ENCODE results near the gene EFCAB13. TPM values are rescaled to one million over a fixed set of nuclear protein-coding genes. Genes with fewer than 3 reads are reported as not detected.

EFCAB13 gene, protein sequence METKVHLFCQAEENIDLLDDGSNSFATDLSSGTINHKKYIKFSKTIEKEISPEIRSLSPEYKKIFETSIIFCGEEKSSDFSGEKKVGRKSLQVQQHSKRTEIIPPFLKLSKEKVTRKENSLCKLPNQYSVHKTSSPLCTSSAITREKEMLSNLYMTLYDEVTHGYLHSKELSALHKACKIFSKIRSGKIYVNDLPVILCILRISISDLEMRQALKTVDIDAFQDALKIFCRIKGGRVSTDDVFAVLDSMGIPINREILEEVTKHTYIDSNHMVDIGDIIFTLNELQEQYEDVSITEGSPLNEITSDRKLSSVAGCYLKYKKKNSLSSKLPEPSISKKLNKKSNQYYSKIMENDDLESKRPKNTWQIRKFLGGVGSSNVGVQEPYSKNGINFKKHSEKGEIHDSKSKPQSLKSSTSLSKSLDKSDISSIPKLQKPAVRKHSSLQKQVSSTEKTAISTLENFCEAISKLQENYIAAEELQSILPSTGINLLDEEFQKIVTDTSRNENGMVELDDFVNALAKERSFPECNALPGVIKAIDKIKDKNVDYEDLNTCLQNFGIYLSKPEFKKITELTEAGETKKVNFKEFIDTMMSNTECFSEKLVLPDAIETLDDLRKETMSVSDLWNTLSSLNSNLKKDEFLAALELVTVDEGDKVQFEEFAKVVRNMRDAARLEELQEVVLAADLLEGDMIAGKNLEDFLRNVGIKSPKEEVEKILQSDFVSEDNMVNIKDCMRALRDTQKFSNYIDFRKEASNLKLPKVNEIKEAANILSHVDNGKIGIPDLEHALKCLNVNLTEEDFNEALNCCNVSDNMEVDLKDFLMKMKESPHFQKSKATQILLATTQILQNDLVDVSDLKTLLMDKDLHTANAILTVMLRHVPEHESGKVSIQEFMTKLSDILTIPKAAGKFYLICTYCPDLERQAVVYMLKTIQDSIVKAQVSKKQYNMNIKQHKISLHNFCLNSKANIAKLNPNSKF
- 15.4 TPM for total RNA-seq

DNA sequence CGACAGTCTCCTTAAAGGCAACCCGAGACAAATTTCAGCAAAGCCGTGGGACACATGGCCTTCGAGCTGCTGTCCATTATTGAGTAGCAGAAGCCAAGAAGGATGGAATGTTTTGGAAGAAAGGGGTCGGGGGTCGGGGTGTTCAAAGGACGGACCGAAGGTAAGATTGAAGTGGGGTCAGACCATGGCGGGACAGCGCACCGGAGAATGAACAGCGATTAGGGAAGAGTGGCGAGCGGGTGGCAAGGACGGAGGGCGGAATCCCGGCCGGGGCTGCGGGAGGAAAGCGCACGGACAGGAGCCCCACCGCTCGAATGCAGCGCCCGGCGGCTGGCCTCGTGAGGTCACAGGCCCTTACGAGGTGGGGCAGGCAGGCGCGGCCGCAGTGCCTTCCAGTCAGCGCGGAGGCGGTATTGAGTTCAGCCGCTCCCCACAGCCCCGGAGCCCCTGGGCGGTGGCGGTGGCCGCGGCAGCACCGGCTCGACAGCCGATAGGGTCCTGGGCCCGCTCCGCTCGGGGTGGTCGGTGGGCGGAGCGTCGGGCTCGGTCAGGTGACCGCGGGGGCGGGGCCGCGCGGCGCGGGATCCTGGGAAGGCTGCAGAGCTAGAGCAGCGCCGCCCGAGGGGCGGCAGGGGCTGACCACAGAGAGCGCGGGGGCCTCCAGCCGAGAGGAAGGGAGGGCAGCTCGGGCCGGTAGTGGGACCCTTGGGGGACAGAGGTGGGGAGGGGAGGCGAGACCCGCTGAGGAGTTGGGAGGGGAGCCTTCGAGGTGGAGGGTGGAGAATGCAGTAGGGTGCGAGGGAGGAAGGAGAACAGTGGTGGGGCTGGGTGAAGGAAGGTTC lies at the start of gene EFCAB13:
EFCAB13 (plus strand) TSS at position 574 of the 842 bp plus-strand sequence. CDS start 4,399 bp downstream, outside the sequence.
- DNase-seq (ENCODE audit: low spot score) = peak; percentile 87

DNA sequence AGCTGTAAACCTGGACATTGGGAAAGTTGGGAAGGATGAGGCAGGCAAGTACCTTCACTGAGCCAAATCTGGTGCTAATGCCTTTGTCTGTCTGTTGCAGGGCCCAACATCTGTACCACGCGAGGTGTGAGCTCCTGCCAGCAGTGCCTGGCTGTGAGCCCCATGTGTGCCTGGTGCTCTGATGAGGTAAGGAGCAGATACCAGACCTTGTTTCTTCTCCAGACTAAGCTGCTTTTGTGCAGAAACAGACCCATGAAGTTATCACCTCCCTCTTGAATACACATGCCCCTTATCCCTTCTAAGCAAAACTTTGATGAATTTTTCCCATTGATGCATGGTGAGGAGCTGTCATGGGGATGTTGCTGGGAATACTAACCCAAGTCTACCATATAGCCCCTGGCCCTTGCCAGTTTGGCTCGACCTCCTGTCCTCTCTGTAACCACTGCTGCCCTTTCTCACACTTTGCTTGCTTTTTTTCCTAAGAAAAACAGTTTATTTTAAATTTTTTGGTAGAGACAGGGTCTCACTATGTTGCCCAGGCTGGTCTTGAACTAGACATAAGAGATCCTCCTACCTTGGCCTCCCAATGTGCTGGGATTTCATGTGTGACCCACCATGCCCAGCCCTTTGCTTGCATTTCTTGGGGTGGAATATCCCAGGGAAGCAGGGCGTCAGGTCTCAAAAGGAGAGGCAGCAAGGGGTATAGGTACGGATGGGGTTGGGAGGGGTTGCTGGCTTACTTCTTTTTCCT lies 49.3 kb upstream of the EFCAB13 start:
- no peak for DNase-seq (ENCODE audit: low spot score)

DNA sequence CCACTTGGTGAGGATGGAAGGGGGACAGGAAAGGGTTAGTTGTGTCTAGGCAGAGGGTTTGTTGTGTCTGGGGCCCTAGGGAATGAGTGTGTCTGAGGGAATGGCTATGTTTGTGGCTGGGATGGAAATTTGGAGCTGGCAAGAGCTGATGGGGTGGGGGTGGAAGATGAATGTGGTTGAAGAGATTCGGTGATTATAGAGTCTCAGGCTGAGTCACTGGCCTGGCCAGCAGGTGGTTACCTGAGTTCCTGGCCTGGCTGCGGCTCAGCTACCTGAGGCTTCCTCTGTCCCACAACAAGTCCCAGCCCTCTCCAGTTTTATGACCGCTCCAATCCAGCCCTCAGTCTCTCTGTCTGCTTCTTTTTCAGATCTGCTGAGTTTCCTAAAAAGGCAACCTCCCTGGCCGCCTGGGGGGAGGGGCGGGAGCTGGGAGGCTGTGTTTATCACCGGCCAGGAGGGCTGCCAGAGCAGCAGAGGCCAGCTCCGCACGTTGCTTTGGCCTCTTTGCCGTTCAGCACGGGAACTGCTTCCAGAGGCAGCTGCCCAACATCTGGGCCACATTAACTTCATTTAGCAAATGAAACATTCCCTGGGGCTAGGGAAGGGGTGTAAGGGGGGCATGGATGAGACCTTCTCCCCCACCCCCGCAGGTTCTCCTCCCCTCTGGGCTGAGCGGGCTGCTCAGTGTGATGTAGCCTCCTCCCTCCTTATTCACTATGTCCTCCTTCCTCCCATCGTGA lies 48.3 kb upstream of the EFCAB13 start:
- peak; percentile 87 for DNase-seq (ENCODE audit: low spot score)

DNA sequence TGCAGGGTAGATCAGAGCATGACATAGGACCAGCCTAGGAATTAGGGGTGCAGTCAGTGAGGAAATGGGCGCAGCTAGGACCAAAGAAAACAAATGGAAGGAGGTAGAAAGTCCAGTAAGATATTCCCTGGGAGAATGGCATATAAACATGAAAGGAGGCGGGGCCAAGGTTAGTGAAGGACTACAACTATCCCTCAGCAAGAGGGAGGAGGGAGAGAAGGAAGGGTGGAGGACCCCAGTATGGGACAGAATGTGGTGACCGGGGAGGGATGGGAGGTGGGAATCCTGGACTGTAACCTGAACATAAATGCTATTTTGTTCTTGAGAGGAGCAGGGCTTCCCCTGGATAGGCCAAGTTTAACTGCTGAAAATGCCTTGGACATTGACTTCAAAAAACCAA lies 47.3 kb upstream of the EFCAB13 start:
- DNase-seq (ENCODE audit: low spot score) = no peak

DNA sequence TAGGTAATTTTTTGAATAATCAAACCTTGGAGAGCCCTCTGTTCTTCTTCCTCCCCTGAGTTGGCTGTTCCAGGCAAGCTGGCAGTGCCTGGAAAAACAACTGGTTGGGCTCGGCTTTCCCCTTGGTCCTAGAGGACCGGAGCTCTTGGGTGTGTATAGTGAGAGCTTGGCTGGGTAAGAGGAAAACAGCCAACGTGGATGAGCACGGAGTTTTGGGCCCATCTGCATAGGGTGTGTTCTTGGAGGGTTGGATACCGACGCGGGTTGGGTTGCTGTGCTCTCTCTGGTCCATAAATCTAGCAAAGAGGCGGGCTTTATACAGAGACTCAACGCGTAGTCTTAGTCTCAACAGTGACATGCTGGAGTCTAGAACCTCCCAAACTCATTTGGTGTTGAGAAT lies 46.9 kb upstream of the EFCAB13 start:
- DNase-seq (ENCODE audit: low spot score) = peak; percentile 71

DNA sequence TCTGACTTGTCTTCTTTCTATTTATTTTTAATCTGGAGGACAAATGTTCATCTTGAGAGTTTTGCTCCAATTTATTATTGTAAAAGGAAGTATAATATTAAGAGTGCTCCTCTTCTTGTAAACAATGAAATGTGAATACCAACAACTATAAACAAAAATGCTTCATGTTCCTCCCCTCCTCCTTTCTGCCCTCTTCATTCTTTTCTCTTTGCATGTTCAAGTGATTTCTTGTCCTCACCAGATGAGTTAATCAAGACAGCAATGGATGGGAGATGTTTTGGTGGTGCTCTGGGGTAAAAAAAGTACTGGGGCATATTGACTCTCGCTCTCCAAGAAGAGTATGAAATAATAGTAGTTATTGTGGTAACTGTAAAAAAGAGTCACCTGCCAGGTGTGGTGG lies 45.8 kb upstream of the EFCAB13 start:
- DNase-seq (ENCODE audit: low spot score) = no peak

DNA sequence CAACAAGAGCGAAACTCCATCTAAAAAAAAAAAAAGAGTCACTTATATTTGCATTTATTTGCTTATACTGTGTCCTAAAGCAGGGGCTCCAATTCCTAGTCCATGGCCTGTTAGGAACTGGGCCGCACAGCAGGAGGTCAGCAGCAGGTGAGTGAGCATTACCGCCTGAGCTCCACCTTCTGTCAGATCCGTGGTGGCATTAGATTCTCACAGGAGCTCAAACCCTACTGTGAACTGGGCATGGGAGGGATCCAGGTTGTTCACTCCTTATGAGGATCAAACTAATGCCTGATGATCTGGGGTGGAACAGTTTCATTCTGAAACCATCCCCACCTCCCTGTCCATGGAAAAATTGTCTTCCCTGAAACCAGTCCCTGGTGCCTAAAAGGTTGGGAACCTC lies 45.2 kb upstream of the EFCAB13 start:
- DNase-seq (ENCODE audit: low spot score) = no peak

DNA sequence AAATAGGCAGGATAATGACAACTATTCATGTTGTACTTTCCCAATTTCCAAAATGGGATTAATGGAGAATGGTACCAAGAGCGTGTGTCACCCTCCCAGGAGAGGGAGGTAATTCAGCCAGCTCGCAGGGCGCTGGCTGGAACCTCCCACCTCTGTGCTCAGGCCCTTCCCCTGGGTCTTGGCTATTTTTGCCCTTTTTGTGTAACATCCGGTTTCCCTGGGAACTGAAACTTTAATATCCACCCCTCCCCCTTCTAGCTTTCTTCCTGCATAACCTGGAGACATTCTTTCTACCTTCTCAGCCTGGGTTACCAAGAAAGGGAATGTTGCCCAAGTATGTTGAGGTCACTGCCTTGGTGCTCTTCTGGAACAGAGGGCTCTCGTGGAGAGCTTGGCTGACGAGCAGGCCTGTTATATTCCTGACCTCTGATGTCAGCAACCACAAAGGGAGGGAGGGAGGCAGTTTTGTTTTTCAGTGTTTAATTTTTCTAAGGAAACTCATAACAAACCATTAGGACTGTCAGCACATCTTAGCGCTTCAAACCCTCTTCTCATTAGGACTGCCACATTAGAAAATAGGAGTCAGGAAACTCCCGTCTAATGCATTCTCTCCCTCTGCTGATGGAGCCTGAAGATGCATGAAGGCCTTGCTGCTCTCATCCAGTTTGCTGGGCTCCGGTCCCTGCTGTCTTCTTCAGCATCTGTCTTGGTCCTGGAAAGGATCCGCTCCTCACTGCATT lies 44.5 kb upstream of the EFCAB13 start:
- peak; percentile 67 for DNase-seq (ENCODE audit: low spot score)

DNA sequence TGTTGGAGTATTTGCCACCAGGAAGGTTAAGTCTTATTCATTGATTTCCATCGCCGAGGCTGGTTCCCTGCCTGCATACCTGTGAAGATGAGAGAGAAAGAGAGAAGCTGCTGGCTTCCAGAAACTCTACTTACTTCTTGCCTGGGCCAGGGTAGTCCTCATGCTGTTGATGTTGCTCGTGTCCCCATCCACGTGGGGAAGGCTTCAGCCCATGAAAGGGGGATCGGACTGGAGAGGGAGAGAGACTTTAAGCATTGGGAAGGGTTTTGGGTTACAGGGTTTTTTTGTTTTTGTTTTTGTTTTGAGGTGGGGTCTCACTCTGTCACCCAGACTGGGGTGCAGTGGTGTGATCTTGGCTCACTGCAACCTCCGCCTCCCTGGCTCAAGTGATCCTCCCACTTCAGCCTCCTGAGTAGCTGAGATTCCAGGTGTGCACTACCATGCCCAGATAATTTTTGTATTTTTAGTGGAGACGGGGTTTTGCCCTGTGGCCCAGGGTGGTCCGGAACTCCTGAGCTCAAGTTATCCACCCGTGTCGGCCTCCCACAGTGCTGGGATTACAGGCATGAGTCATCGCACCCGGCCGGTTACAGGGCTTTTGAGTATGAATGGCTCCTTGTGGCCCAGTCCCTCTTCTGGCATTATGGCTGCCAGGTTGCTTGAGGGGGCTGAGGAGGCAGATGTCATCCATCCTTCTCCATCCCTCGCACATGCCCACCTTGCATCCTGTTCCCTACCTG lies 43.5 kb upstream of the EFCAB13 start:
- no peak for DNase-seq (ENCODE audit: low spot score)

DNA sequence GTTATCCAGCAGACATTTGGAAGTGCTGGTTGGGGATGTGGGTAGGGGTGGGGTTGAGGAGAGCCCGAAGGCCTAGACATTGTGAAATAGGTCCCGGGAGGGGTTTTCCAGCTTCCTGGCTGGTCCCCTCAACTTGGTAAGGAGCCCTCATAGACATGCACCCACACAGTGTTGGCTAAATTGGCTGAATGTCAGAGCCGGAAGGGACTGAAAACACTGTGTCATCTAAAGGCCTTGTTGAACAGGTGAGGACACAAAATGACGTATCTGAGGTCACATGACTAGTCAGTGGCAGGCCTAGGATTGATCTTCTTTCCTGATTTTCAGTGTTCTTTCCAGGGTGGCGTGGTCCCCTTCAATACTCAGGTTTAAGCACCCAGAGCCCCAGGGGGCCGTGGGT lies 42.5 kb upstream of the EFCAB13 start:
- DNase-seq (ENCODE audit: low spot score) = no peak

DNA sequence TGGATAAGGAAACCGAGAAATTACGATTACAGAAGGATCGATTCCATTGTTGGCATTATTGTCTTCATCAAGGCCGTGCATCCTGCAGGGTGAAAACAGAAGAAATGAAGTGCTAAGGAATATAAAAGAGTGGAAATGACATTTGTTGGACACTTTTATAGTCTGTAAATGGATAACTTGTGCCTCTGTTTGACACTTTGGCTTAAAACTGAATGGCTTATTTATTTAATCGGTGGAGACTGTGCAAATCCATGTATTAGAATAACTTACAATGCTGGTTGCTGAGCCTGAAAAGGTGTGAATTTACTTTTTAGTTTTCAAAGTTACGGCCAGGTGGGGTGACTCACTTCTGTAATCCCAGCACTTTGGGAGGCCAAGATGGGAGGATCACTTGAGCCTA lies 38.8 kb upstream of the EFCAB13 start:
- DNase-seq (ENCODE audit: low spot score) = no peak

DNA sequence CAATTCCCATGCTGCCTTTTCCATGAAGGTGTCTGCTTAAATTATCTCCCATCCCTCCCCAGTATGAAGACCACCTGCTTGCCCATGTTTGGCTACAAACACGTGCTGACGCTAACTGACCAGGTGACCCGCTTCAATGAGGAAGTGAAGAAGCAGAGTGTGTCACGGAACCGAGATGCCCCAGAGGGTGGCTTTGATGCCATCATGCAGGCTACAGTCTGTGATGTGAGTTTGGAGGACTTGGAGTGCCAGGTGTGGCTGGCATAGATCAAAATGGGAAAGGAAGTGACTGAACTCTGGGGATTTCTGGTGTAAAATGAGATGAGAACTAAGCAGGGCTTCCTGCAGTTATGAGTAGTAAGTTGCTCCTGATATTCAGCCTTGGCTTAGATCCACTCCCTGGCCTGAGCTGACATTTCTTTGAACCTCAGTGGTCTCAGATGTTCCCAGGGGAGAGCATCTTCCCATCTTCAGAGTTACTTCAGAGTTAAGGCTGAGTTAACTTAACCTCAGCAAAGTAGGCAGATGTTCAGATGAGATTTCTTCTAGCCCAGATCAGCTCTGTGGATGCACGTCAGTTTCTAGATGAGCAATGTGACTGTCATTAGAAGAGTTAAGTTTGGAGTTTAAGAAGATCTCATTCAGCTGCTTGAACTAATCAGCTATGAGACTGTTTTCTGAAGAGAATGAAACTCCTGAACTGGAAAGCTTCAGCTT lies 37.4 kb upstream of the EFCAB13 start:
- no peak for DNase-seq (ENCODE audit: low spot score)

DNA sequence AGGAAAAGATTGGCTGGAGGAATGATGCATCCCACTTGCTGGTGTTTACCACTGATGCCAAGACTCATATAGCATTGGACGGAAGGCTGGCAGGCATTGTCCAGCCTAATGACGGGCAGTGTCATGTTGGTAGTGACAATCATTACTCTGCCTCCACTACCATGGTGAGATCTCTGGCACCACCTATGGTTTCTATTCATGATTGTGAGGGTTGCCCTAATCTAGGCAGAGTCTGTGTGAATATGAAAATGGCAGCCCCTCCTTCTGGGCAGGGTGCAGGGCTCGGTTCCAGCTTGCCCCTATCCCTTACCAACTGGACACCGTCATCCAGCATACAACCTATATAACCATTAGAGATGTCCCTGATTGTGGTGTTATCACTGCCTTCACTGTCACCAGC lies 36.7 kb upstream of the EFCAB13 start:
- no peak for DNase-seq (ENCODE audit: low spot score)

DNA sequence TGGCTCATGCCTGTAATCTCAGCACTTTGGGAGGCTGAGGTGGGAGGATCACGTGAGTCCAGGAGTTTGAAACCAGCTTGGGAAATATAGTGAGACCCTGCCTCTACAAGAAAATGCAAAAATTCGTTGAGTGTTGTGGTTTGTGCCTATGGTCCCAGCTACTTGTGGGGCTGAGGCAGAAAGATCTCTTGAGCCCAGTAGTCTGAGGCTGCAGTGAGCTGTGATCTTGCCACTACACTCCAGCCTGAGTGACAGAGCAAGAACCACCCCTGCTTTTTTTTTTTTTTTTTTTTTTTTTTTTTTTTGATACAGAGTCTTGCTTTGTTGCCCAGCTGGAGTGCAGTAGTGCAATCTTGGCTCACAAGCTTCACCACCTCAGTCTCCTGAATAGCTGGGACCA lies 36.1 kb upstream of the EFCAB13 start:
- DNase-seq (ENCODE audit: low spot score) = no peak

DNA sequence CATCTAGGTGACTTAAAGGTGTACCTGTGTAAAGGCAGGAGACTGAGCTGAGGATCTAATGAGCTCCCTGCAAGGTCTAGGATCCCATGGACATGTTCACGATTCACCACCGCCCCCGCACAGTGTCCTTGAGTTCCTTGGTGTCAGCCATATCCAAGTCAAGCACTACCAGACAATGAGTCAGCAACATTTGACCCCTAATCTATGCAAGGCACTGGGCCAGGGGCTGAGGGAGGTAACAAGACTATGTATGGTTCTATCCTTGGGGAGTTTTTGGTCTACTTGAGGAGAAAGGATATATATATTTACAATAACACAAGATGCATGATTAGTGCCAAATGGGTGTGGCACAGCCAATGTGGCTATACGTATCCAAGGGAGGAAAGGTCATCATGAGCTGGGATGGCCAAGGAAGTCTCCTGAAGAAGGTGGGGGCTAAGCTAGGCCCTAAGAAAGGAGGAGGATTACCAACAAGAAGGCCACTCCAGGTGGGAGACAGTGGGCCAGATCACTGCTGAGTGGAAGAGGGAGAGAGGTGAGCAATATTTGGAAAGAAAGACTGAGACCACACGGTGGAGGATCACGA lies 35.1 kb upstream of the EFCAB13 start:
- DNase-seq (ENCODE audit: low spot score) = no peak

DNA sequence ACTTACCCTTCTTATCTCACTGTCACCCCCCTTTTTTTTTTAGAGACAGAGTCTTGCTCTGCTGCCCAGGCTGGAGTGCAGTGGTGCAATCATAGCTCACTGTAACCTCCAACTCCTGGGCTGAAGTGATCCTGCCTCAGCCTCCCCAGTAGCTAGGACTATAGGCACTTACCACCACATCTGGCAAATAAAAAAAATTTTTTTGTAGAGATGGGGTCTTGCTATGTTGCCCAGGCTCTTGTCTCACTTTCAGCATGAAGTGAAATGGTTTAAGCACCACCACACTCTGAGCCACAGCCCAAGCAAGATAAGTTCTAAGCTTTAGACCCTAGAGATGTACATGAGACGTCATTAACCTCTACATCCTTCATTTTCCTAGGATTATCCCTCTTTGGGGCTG lies 34.5 kb upstream of the EFCAB13 start:
- DNase-seq (ENCODE audit: low spot score) = no peak

DNA sequence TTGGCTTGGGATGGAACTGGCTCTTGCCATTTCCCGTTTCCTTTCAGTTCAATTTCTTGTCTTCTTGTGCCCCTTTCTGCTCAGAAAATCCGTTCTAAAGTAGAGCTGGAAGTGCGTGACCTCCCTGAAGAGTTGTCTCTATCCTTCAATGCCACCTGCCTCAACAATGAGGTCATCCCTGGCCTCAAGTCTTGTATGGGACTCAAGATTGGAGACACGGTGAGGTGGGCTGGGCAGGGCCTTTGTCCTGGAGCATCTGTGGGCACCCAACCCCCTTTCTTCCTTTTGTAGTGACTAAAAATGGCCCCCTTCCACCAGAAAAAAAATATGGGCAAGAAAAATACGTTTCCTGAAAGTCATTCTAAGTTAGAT lies 32.9 kb upstream of the EFCAB13 start:
- no peak for DNase-seq (ENCODE audit: low spot score)

All from ureter (tissue), 1 donor.